ENCODE measurements around the gene C1QTNF8. TPM values are rescaled to one million over a fixed set of nuclear protein-coding genes. Genes with fewer than 3 reads are reported as not detected.

The C1QTNF8 gene
- total and polyA plus RNA-seq, 2 of the 8 experiments (the other 6 are each of a cell fraction or from before 2014, with no cell fraction given): not detected

DNA sequence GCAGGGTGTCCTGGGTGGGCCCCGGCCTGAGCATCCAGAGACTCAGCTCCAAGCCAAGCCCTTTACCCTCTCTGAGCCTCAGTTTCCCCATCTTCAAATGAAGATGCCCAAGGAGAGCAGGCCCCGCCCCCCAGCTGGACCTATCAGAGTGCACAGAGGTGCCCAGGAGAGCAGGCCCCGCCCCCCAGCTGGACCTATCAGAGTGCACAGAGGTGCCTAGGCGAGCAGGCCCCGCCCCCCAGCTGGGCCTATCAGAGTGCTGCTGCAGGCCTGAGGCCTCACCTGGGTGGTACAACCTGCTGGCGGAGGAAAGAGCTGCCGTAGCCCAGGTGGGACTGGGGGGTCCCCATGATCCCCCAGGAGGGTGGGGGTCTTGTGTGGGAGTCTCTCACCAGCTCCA lies 26.9 kb downstream of the C1QTNF8 start:
- Histone ChIP-seq H2BK5ac (ENCODE audit: low read depth, low read length) (no peak overlapping the region), H4K91ac (replicated peaks; ENCODE audit: insufficient read length, low read length) (no peak overlapping the region), H2BK12ac (ENCODE audit: low read depth, low read length) (no peak overlapping the region), H4K8ac (ENCODE audit: extremely low read depth, insufficient read depth, low read length) (no peak overlapping the region), H3K23me2 (ENCODE audit: low read depth, low read length) (peaks cover 7% of the 10 kb centered on the region; the same call in 1 of the 2 replicates), H3K27ac (ENCODE audit: low read depth, low read length) (no peak overlapping the region), H3K23ac (ENCODE audit: insufficient read length) (no peak overlapping the region), H3K9ac (replicated peaks in 1 of 4; ENCODE audit: extremely low read depth in 1 of 4, low read depth in 3 of 4, low read length in 3 of 4) (no peak overlapping the region), H2BK120ac (replicated peaks; ENCODE audit: low read depth, low read length) (no peak overlapping the region), H3K27me3 (replicated peaks in 1 of 4; ENCODE audit: control insufficient read depth in 3 of 4, extremely low read depth in 1 of 4, insufficient read depth in 3 of 4, low read length in 3 of 4) (peaks cover 2 to 16% (median 12%) of the 10 kb centered on the region in 4 experiments; a peak in 6 of 7 replicates), H3K36me3 (ENCODE audit: control insufficient read depth in 2 of 4, insufficient read depth in 4 of 4, low read length in 3 of 4) (no peaks in the 10 kb centered on the region), H3K4me3 (ENCODE audit: extremely low read depth in 1 of 4, insufficient read depth in 2 of 4, low read depth in 3 of 4, low read length in 4 of 4) (no peak overlapping the region), H3K79me1 (ENCODE audit: low read depth, low read length) (no peaks in the 10 kb centered on the region), H3K14ac (ENCODE audit: insufficient read length) (no peak overlapping the region), H3K4me2 (ENCODE audit: insufficient read depth in 1 of 2, low read depth in 2 of 2, low read length in 2 of 2) (no peak overlapping the region), H2AK5ac (ENCODE audit: low read depth, low read length) (no peak overlapping the region), H3K79me2 (ENCODE audit: control insufficient read depth in 1 of 2, insufficient read depth in 2 of 2, low read length in 2 of 2) (no peaks in the 10 kb centered on the region), H2AFZ (ENCODE audit: low read length) (no peak overlapping the region), H3K9me3 (ENCODE audit: insufficient read depth in 2 of 2, low read depth in 1 of 2, low read length in 1 of 2) (no peaks in the 10 kb centered on the region), H2BK15ac (ENCODE audit: low read length) (no peak overlapping the region), H4K5ac (ENCODE audit: insufficient read length, low read depth, low read length) (no peak overlapping the region), H4K20me1 (replicated peaks in 1 of 2; ENCODE audit: control insufficient read depth in 1 of 2, insufficient read depth in 2 of 2, low read length in 2 of 2) (peaks cover 0 to 6% of the 10 kb centered on the region in 2 experiments), H3K4me1 (replicated peaks in 1 of 4; ENCODE audit: control insufficient read depth in 3 of 4, insufficient read depth in 4 of 4, low read length in 3 of 4) (peaks cover 0 to 22% (median 16%) of the 10 kb centered on the region in 4 experiments; a peak in 6 of 7 replicates), H2BK20ac (ENCODE audit: low read length) (no peak overlapping the region), H3K4ac (replicated peaks; ENCODE audit: insufficient read length, low read depth, low read length) (no peak overlapping the region), H3K56ac (replicated peaks; ENCODE audit: insufficient read length, low read depth, low read length) (no peak overlapping the region), H3K18ac (ENCODE audit: extremely low read depth, low read length) (no peak overlapping the region)
- CTCF ChIA-PET (ENCODE audit: partially characterized antibody): interaction anchor here (0.6 to 4.9 kb wide), 5 partner anchors 11 to 174 kb away, joined by 3 to 29 read pairs (median 5); no protein-coding TSS in a partner anchor
- WGBS, 2 experiments (ENCODE audit: extremely low coverage in 1 of 2, insufficient coverage in 1 of 2, insufficient read length in 1 of 2, insufficient replicate concordance in 2 of 2, low coverage in 1 of 2, low lambda C conversion rate in 2 of 2, missing lambda C conversion rate in 1 of 2): 86% methylated on average over 6 of the region's 7 CpGs; no CpG with 5 or more reads in 1 of the 2 experiments
- POLR2A ChIA-PET (ENCODE audit: partially characterized antibody): no interaction called here
- FAIRE-seq: no peak
- no peak for DNase-seq (ENCODE audit: low read depth in 1 of 2, low spot score in 2 of 2)
- TF ChIP-seq KDM1A (IDR thresholded peaks at IDR 0.05; ENCODE audit: borderline replicate concordance, low read length) (no peak), PHF8 (conservative IDR thresholded peaks at IDR 0.05; ENCODE audit: low read depth, low read length) (no peak), BACH1 (IDR thresholded peaks at IDR 0.05; ENCODE audit: low read length) (no peak), KDM5A (IDR thresholded peaks at IDR 0.05; ENCODE audit: low read length) (no peak), RXRA (IDR thresholded peaks at IDR 0.05; ENCODE audit: insufficient read depth, low read depth, low read length) (no peak), ATF3 (IDR thresholded peaks at IDR 0.05; ENCODE audit: insufficient read depth, low read depth, low read length) (no peak), MAFK (IDR thresholded peaks at IDR 0.05; ENCODE audit: low read depth, low read length) (no peak), POLR2A (IDR thresholded peaks at IDR 0.05; ENCODE audit: control extremely low read depth in 1 of 2, low read depth in 2 of 2, low read length in 2 of 2) (no peak), FOSL1 (IDR thresholded peaks at IDR 0.05; ENCODE audit: insufficient read depth, low read depth, low read length) (no peak), HDAC6 (IDR thresholded peaks at IDR 0.05; ENCODE audit: low read depth, low read length) (no peak), SP4 (IDR thresholded peaks at IDR 0.05; ENCODE audit: low read length) (no peak), MAX (IDR thresholded peaks at IDR 0.05) (no peak), GABPA (IDR thresholded peaks at IDR 0.05; ENCODE audit: borderline replicate concordance, insufficient read depth, low read length) (no peak)

Data from H1 (cell line).